ENCODE measurements around the gene AGAP1. TPM values are rescaled to one million over a fixed set of nuclear protein-coding genes. Genes with fewer than 3 reads are reported as not detected.

AGAP1 gene
- total RNA-seq, 1 experiment from 2014 or later = 25.8 TPM

GRCh38 chr2:236049981-236050380 lies 556.1 kb downstream of the AGAP1 start:
- no peaks in the 10 kb centered on the region for H4K20me1 ChIP-seq (ENCODE audit: control insufficient read depth, insufficient read depth, insufficient read length)
- H2BK5ac ChIP-seq (ENCODE audit: insufficient read length, low read length) = no peak overlapping the region
- no peak overlapping the region for H3K18ac ChIP-seq (ENCODE audit: insufficient read length, low read depth, low read length)
- H3K23me2 ChIP-seq (ENCODE audit: insufficient read length, low read depth, low read length, poor library complexity, severe bottlenecking) = no peaks in the 10 kb centered on the region
- no peaks in the 10 kb centered on the region for H3K79me2 ChIP-seq (ENCODE audit: insufficient read depth, low read length)
- H3T11ph ChIP-seq (ENCODE audit: low read length) = no peak overlapping the region
- H2AK5ac ChIP-seq (ENCODE audit: insufficient read length, low read length) = no peak overlapping the region
- H3K36me3 Mint-ChIP-seq (ENCODE audit: insufficient read depth in 1 of 3, low read depth in 3 of 3) = peaks cover 3 to 10% (median 5%) of the 10 kb centered on the region in 3 experiments; a peak in 5 of 7 replicates
- H3K27me3 Mint-ChIP-seq (ENCODE audit: low read depth) = peaks cover 40% of the 10 kb centered on the region
- H3K14ac ChIP-seq (ENCODE audit: insufficient read depth, low read length) = no peak overlapping the region
- H3K9ac ChIP-seq (ENCODE audit: extremely low read depth, insufficient read length, low read length) = no peak overlapping the region
- no peak overlapping the region for H2BK12ac ChIP-seq (ENCODE audit: insufficient read length, low read depth, low read length)
- H3K56ac ChIP-seq (ENCODE audit: insufficient read length, low read depth, low read length) = no peak overlapping the region
- no peaks in the 10 kb centered on the region for H3K9me3 ChIP-seq (ENCODE audit: control insufficient read depth, low read depth, low read length)
- no peak overlapping the region for H4K8ac ChIP-seq (replicated peaks; ENCODE audit: insufficient read length, low read depth, low read length)
- H4K91ac ChIP-seq (ENCODE audit: insufficient read length, low read depth, low read length) = no peak overlapping the region
- H3K27ac ChIP-seq (ENCODE audit: insufficient read length, low read depth, low read length) = no peak overlapping the region
- no peaks in the 10 kb centered on the region for H3K79me1 ChIP-seq (ENCODE audit: insufficient read depth, low read depth, low read length, poor library complexity, severe bottlenecking)
- no peak overlapping the region for H3K23ac ChIP-seq (ENCODE audit: insufficient read length, low read depth, low read length)
- no peak overlapping the region for H3K27ac Mint-ChIP-seq
- peaks cover 35 to 45% of the 10 kb centered on the region in 2 experiments for H3K4me1 Mint-ChIP-seq
- no peak overlapping the region for H2BK20ac ChIP-seq (ENCODE audit: low read depth, low read length, poor library complexity, severe bottlenecking)
- H3K27me3 ChIP-seq (ENCODE audit: insufficient read depth, low read length) = no peaks in the 10 kb centered on the region
- no peak overlapping the region for H3K4me2 ChIP-seq (ENCODE audit: insufficient read depth, insufficient read length, low read length)
- WGBS (ENCODE audit: extremely low coverage, insufficient read length, low lambda C conversion rate) = no CpG with 5 or more reads among the region's 8 CpGs
- no peak overlapping the region for H3K4ac ChIP-seq (ENCODE audit: low read depth, low read length)
- H2BK120ac ChIP-seq (ENCODE audit: low read depth, low read length, poor library complexity, severe bottlenecking) = no peak overlapping the region
- H4K5ac ChIP-seq (ENCODE audit: insufficient read length, low read depth, low read length) = no peak overlapping the region
- DNase-seq = no peak
- no peaks in the 10 kb centered on the region; a peak in 1 of 5 replicates for H3K9me3 Mint-ChIP-seq
- H3K4me3 Mint-ChIP-seq = no peak overlapping the region
- H3K4me1 ChIP-seq (ENCODE audit: insufficient read depth, low read length) = no peaks in the 10 kb centered on the region; the same call in 1 of the 2 replicates
- H2AFZ ChIP-seq (ENCODE audit: low read length) = no peak overlapping the region
- TF ChIP-seq CTCF (conservative IDR thresholded peaks at IDR 0.05) = no peak
- no peak overlapping the region for H2BK15ac ChIP-seq (ENCODE audit: low read depth, low read length)

All from H9 (cell line).